SU-DHL-6 (cell line): Measurements from ENCODE around the gene MYH7B.

Source experiments
- CTCF ChIP-seq: fragments of 200-600 bp; sonication (generic); IDR thresholded peaks from one replicate; pipeline ENCODE4 v1.5.1; 2017; ENCODE audit warnings: antibody characterized with exemption, mild to moderate bottlenecking, low read length, moderate library complexity; ENCODE audit not compliant: insufficient read depth, poor library complexity, severe bottlenecking
- EZH2phosphoT487 ChIP-seq: fragments of 200-600 bp; sonication (generic), shearing (Covaris generic); conservative IDR thresholded peaks from 2 replicates; pipeline ENCODE4 v1.6.1; 2018; ENCODE audit warnings: mild to moderate bottlenecking, antibody characterized with exemption, low read length, moderate library complexity, mixed read lengths

- TF ChIP-seq CTCF = no peak
- no peak for TF ChIP-seq EZH2phosphoT487
Observed at GRCh38 chr20:34952671-34953070, 3.0 kb upstream of the MYH7B start.
